Measurements from ENCODE around the gene RHOXF1. TPM values are rescaled to one million over a fixed set of nuclear protein-coding genes. Genes with fewer than 3 reads are reported as not detected.

Gene RHOXF1
- total and polyA plus RNA-seq, 2 donors (not counting 3 experiments of a cell fraction or from before 2014, with no cell fraction given): not detected

GRCh38 chrX:120111611-120112010, 4.1 kb downstream of the RHOXF1 start:
- Histone ChIP-seq H3K4me2 (ENCODE audit: insufficient read depth, low read length) (no peak overlapping the region), H3K9me1 (replicated peaks; ENCODE audit: control insufficient read depth, extremely low read depth, insufficient read depth, low read length) (no peaks in the 10 kb centered on the region), H2AFZ (ENCODE audit: low read depth, low read length) (no peak overlapping the region), H3K27ac (ENCODE audit: insufficient read depth, low read depth, low read length) (no peak overlapping the region), H3K27me3 (ENCODE audit: control insufficient read depth in 2 of 2, insufficient read depth in 2 of 2, low read length in 2 of 2) (no peaks in the 10 kb centered on the region), H3K4me1 (ENCODE audit: control insufficient read depth, extremely low read depth, insufficient read depth, low read length) (no peaks in the 10 kb centered on the region), H4K20me1 (replicated peaks; ENCODE audit: control insufficient read depth, extremely low read depth, insufficient read depth, low read length) (no peaks in the 10 kb centered on the region), H3K4me3 (replicated peaks in 1 of 3; ENCODE audit: insufficient read depth in 1 of 3, low read depth in 1 of 3, low read length in 3 of 3) (no peak overlapping the region), H3K79me2 (ENCODE audit: control insufficient read depth, insufficient read depth, low read length) (no peaks in the 10 kb centered on the region), H3K9me3 (replicated peaks; ENCODE audit: control insufficient read depth, insufficient read depth, low read length) (no peaks in the 10 kb centered on the region), H3K9ac (replicated peaks; ENCODE audit: extremely low read depth, insufficient read depth, low read length) (no peak overlapping the region), H3K36me3 (ENCODE audit: control insufficient read depth in 2 of 2, extremely low read depth in 1 of 2, insufficient read depth in 2 of 2, low read length in 2 of 2) (no peaks in the 10 kb centered on the region)
- dilution Hi-C loops (cut with MboI; ENCODE audit: extremely low pct_ligation_motif_present, low sequenced_read_pairs) (no loop called here), intact Hi-C loops (cut with micrococcal nuclease) (no loop called here)
- BruUV-seq (replicated peaks): no TSS peak
- POLR2A ChIA-PET: no interaction called here
- DNase-seq (ENCODE audit: low read depth, low spot score) (no peak), FAIRE-seq (no peak)
- CTCF ChIA-PET: no interaction called here
- TF ChIP-seq, protein P1, sequence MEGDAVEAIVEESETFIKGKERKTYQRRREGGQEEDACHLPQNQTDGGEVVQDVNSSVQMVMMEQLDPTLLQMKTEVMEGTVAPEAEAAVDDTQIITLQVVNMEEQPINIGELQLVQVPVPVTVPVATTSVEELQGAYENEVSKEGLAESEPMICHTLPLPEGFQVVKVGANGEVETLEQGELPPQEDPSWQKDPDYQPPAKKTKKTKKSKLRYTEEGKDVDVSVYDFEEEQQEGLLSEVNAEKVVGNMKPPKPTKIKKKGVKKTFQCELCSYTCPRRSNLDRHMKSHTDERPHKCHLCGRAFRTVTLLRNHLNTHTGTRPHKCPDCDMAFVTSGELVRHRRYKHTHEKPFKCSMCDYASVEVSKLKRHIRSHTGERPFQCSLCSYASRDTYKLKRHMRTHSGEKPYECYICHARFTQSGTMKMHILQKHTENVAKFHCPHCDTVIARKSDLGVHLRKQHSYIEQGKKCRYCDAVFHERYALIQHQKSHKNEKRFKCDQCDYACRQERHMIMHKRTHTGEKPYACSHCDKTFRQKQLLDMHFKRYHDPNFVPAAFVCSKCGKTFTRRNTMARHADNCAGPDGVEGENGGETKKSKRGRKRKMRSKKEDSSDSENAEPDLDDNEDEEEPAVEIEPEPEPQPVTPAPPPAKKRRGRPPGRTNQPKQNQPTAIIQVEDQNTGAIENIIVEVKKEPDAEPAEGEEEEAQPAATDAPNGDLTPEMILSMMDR (IDR thresholded peaks at IDR 0.05; ENCODE audit: extremely low read depth in 1 of 2, insufficient read depth in 1 of 2, low read depth in 1 of 2, low read length in 2 of 2): no peak
- TF ChIP-seq FOS (IDR thresholded peaks at IDR 0.05; ENCODE audit: borderline replicate concordance, insufficient read depth, low read length) (no peak), POLR2A (IDR thresholded peaks at IDR 0.05; ENCODE audit: low read depth, low read length) (no peak), POLR2AphosphoS5 (IDR thresholded peaks at IDR 0.05; ENCODE audit: insufficient read depth, low read depth, low read length) (no peak), JUN (IDR thresholded peaks at IDR 0.05; ENCODE audit: borderline replicate concordance, insufficient read depth, insufficient read length, low read depth) (no peak), MYC (IDR thresholded peaks at IDR 0.05; ENCODE audit: low read depth, low read length) (no peak)

DNA sequence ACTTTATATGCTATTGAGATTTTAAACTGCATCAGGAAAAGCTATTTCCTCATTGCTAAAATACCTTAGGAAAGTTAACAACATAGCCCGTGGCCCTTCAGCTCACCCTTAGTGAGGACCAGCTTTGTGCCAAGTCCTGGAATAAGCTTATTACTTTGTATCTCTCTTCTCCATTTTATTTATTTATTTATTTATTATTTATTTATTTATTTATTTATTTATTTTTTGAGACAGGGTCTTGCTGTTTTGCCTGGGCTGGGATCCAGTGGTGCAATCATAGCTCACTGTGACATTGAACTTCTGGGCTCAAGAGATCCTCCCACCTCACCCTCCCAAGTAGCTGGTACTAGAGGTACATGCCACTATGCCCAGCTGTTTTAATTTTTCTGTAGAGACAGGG, 6.3 kb downstream of the RHOXF1 start:
- Histone ChIP-seq H3K79me2 (ENCODE audit: control insufficient read depth, insufficient read depth, low read length) (no peaks in the 10 kb centered on the region), H3K27me3 (ENCODE audit: control insufficient read depth in 2 of 2, insufficient read depth in 2 of 2, low read length in 2 of 2) (no peaks in the 10 kb centered on the region), H4K20me1 (replicated peaks; ENCODE audit: control insufficient read depth, extremely low read depth, insufficient read depth, low read length) (no peaks in the 10 kb centered on the region), H3K9me3 (replicated peaks; ENCODE audit: control insufficient read depth, insufficient read depth, low read length) (no peaks in the 10 kb centered on the region), H3K4me1 (ENCODE audit: control insufficient read depth, extremely low read depth, insufficient read depth, low read length) (no peaks in the 10 kb centered on the region), H3K4me3 (replicated peaks in 1 of 3; ENCODE audit: insufficient read depth in 1 of 3, low read depth in 1 of 3, low read length in 3 of 3) (no peak overlapping the region), H3K9me1 (replicated peaks; ENCODE audit: control insufficient read depth, extremely low read depth, insufficient read depth, low read length) (no peaks in the 10 kb centered on the region), H3K27ac (ENCODE audit: insufficient read depth, low read depth, low read length) (no peak overlapping the region), H3K9ac (replicated peaks; ENCODE audit: extremely low read depth, insufficient read depth, low read length) (no peak overlapping the region), H2AFZ (ENCODE audit: low read depth, low read length) (no peak overlapping the region), H3K36me3 (ENCODE audit: control insufficient read depth in 2 of 2, extremely low read depth in 1 of 2, insufficient read depth in 2 of 2, low read length in 2 of 2) (no peaks in the 10 kb centered on the region), H3K4me2 (ENCODE audit: insufficient read depth, low read length) (no peak overlapping the region)
- ChIA-PET POLR2A (no interaction called here), CTCF (no interaction called here)
- FAIRE-seq: no peak
- BruUV-seq (replicated peaks): no TSS peak
- DNase-seq (ENCODE audit: low read depth, low spot score): no peak
- dilution Hi-C loops (cut with MboI; ENCODE audit: extremely low pct_ligation_motif_present, low sequenced_read_pairs): no loop called here
- intact Hi-C loops (cut with micrococcal nuclease): no loop called here
- no peak for TF ChIP-seq POLR2A (IDR thresholded peaks at IDR 0.05; ENCODE audit: low read depth, low read length)
- no peak for TF ChIP-seq FOS (IDR thresholded peaks at IDR 0.05; ENCODE audit: borderline replicate concordance, insufficient read depth, low read length)
- no peak for TF ChIP-seq GATA2 (IDR thresholded peaks at IDR 0.05; ENCODE audit: insufficient read depth, insufficient read length, low read depth, low read length)
- no peak for TF ChIP-seq POLR2AphosphoS5 (IDR thresholded peaks at IDR 0.05; ENCODE audit: insufficient read depth, low read depth, low read length)
- no peak for TF ChIP-seq EZH2 (IDR thresholded peaks at IDR 0.05; ENCODE audit: borderline replicate concordance, low read depth, low read length, severe bottlenecking)
- no peak for TF ChIP-seq MAX (IDR thresholded peaks at IDR 0.05; ENCODE audit: insufficient read depth, insufficient read length)
- no peak for TF ChIP-seq MYC (IDR thresholded peaks at IDR 0.05; ENCODE audit: low read depth, low read length)
- TF ChIP-seq JUN (IDR thresholded peaks at IDR 0.05; ENCODE audit: borderline replicate concordance, insufficient read depth, insufficient read length, low read depth): no peak
- TF ChIP-seq, protein P1 (IDR thresholded peaks at IDR 0.05; ENCODE audit: extremely low read depth in 1 of 2, insufficient read depth in 1 of 2, low read depth in 1 of 2, low read length in 2 of 2): no peak
